Activated T-helper 1 cell treated with anti-CD3 and anti-CD28 coated beads, Interleukin-2, amount 50 U/mL, for 16 hours (primary cell): ENCODE results near the gene FGD1.
"Not testable (repeated sequence)": the region's sequence is repeated elsewhere in the genome, so short reads cannot be mapped to it uniquely, and the experiment has no call there.

Experiments used
- DNase-seq, 2 donors: peaks; one replicate each; pipeline ENCODE4 v3.0.0-alpha.2; 2020; ENCODE audit warnings: low read depth in 1 of 2, low spot score in 1 of 2

The FGD1 gene

DNA sequence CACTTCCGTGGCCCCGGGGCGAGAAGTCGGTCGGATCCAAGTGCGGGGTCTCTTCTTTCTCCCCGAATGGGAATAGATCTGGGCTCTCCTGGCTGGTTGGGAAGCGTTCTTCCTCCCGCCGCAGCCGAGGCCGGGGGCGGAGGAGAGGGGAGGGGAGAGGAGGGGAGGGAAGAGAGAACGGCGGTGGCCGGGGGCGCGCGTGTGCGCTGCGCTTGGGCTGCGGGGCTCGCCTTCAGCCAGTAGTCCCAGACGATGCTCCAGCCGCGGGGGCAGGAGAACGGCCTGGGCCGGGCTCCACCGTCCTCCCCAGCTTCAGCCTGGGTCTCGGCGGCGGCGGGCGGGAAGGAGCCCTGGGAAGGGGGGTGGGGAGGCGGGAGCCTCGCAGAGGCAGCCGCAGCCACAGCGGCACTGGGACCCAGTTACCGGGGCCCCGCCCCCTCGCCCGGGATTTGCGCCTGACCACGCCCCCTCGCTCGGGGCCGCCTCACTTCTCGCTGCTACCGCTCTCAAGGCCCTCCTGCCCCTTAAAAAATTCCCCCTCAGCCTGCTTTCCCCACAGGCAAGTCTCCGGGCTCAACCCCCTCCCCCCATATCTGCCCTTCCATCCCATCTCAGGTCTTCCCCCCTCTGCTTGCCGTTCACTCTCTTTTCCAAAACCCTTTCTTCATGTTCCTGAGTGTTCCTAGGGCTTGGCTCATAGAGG, at the start of gene FGD1:
TSS of gene FGD1 (minus strand) at position 421 of the 703 bp plus-strand sequence. CDS start 802 bp downstream, outside the sequence.
- DNase-seq, result peak in 1 of 2 donors; percentile 10

DNA sequence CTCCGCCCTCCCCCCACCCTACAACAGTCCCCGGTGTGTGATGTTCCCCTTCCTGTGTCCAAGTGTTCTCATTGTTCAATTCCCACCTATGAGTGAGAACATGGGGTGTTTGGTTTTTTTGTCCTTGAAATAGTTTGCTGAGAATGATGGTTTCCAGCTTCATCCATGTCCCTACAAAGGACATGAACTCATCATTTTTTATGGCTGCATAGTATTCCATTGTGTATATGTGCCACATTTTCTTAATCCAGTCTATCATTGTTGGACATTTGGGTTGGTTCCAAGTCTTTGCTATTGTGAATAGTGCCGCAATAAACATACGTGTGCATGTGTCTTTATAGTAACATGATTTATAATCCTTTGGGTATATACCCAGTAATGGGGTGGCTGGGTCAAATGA, 46.2 kb upstream of the FGD1 start:
- not testable (repeated sequence) for DNase-seq

DNA sequence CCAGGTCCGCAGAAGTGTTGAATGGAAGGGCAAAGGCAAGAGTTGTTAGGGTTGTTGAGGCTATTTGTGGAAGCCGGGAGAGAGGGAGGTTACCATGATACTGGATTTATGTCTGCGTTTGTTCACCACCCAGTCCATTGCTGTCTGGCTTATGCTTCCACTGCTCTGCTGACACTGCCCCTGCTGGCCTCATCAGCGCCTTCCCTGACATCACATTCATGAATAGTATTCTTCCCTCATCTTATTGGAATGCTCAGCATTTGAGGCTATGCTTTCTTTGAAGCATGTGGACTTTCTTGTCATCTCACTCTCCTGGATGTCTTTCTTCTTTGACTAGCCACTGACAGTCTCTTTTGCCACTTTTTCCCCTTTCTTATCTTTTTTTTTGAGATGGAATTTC, 44.3 kb upstream of the FGD1 start:
- no peak for DNase-seq

DNA sequence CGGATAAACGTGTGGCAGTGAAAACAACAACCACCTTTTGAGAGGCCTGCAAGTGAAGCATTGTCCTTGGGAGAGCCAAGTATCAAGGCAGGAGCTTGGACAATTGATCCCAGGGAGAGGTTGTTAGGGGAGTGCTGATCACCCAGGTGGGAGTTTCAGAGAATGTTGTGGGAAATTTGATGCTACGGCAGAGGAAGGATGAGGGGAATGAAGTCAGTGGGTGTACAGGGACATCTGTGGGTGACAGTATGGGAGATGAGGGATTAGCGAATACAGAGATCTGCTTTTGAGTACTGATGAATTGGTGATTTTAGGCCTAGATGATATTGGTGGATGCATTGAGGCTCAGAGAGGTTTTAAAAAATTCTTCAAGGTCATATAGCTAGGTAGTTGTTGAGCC, 38.2 kb upstream of the FGD1 start:
- no peak for DNase-seq

DNA sequence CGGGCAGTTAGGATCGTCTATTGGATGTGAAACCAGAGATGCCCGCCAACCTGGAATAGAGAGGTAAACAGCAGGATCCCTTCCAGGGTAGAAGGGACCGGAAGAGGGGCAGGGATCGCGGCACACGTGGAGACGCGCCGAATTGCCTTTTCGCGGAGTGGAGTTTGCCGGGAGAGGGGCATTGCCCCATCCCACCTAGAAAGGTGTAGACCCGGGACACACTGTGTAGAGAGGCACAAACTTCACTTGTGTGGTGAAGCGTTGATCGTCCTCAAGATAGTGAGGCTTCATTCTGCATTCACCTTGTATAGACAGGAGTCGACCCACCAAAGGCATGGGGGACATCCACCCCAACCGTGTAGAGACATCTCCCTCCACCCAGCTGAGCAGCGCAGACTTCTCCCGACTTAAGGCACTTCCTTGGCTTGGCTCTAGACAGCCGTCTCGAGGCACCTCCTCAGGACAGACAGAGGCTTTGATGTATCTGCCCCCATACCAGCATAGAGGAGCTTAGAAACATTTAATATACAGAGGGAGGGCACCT, 34.4 kb upstream of the FGD1 start:
- DNase-seq, result no peak

DNA sequence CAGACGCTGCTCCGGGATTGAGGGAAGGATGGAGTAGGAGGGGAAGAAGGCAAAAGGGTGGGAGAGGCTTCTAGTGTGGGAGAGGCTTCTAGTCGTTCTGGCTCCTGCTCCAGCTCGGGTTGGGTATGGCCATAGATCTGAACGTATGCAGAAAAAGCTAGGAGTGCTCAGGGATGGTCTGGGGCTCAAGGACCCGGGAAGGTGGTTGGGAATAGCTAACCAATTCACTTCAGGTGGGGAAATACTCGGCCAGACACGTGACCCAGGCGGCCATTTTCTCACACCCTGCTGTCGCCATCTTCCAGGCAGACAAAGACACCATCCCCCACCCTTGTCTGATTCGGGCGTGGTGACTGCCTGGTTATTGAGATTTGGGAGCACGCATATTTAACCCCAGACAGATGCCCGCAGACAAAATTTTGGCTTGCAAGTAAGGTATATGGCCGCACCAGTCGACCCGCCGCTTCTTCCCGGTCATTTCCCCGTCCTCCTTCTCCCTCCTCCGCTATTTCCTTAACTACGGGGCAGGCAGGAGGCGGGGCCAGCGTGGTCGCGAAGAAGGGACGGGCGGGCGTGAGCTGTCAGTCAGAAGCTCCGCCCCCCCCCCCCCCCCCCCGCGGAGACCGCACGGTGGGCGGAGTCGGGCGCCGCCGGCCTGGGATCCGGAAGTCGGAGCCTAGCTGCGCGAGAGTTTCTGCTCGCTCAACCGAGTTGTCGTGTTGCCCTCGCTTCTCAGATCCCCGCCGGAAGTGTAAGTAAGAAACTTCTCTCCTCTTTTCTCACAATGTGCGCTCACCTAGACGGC, 33.7 kb upstream of the FGD1 start, which contains the start of gene GNL3L:
TSS of gene GNL3L (plus strand) at position 668 of the 805 bp plus-strand sequence. CDS start 2,348 bp downstream, outside the sequence.
- peak; percentile 44 to 69 for DNase-seq

DNA sequence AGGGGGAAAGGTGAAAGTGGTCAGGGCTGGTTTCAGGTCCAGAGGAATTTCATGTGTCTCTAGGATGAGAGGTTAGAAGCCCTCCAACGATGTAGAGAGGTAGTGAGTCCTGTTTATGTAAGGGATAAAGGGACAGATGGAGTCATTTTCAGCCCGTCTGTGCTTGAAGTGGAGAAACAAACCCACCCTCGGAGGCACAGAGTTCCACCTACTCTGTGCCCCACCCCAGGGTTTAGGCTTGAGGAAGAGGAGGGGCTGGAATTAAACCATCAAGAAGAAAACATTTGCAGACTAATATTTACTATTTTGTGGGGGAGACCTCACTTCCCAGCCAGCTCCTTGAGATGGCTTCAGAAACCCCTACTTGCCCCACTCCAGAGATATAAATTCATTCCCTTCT, 33.1 kb upstream of the FGD1 start:
- DNase-seq, result no peak

DNA sequence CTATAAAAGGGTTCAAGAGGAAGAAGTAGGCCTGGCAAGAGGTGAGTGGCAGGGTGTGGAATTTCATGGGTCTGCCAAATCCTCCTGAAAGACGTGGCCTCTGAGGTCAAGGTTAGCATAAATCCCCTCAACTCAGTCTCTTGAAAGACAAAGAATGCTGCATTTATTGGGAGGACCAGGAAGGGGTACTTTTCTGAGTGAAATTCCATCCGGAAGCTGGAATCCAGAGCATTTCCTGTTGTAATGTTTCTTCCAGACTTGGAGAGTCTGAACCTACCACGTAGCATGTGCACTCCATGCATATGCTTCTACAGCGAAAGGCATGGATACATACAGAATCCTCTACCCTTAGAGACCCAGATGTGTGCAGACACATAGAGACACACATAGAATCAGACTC, 13.4 kb upstream of the FGD1 start:
- DNase-seq, result no peak

DNA sequence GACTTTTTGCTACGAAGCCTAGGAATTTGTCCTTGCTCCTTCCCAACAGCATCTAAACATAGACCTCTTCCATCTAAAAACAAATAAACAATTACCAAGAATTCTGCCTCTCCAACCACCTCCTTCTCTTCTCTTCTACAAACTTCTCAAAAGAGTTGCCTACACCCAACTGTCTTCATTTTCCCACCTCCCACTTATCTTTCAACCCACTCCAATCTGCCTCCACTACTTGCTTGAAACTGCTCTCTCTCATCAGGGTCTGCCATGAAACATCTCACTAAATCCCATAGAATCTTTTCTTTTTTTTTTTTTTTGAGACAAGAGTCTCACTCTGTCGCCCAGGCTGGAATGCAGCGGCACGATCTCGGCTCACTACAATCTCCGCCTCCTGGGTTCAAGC, 902 bp upstream of the FGD1 start:
- no peak for DNase-seq

DNA sequence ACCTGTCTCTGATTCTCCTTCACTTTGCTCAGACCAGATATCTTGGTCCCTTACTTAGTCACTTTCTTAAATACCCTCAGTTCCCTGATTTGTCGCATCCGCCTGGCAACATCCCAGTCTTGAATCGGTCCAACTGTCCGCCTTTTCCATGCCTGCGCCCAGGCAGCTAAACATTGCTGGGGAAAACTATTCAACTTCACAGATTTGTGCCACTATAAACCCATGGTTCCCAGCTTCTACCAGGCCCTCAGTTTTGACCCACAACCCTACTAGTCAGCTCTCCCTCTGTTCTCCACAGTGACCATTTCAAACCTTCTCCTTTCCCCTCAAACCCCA, 451 bp upstream of the FGD1 start:
- no peak for DNase-seq

DNA sequence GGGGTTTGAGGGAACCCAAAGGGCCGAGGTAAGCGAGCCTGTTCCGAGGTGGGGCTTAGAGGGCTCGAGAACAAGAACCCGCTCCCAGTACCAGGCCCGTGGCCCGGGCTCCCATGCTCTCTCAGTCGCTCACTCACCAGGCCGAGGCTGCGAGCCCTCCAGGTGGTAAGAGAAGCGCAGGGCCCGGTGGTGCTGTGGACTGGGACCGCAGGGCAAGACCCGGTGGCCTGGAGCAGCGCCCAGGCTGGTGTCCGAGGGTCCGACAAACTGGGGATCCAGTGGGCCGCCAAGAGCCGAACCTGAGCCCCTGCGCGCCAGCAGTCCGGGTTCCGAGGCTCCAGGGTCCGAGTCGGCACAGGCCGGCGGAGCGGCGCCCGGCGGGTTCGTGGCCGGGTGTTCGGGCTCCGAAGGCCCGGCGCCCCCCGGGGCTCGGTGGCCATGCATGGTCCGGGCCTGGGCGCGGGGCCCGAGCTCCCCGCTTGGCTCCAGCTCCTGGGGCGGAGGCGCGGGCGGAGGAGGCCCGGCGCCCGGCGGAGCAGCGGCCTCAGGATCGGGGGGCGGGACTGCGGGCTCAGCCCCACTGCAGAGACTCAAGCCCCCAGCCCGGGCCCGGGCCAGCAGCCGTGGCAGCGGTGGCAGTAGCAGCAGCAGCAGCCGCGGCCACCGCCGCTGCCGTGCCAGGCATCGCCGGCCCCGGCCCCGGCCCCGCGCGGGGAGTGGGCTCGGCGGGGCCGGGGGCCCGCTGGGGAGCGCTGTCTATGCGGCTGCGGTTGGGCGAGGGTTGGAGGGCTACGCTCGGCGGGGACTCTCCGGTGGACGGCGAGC, 833 bp downstream of the FGD1 start:
- no peak for DNase-seq

DNA sequence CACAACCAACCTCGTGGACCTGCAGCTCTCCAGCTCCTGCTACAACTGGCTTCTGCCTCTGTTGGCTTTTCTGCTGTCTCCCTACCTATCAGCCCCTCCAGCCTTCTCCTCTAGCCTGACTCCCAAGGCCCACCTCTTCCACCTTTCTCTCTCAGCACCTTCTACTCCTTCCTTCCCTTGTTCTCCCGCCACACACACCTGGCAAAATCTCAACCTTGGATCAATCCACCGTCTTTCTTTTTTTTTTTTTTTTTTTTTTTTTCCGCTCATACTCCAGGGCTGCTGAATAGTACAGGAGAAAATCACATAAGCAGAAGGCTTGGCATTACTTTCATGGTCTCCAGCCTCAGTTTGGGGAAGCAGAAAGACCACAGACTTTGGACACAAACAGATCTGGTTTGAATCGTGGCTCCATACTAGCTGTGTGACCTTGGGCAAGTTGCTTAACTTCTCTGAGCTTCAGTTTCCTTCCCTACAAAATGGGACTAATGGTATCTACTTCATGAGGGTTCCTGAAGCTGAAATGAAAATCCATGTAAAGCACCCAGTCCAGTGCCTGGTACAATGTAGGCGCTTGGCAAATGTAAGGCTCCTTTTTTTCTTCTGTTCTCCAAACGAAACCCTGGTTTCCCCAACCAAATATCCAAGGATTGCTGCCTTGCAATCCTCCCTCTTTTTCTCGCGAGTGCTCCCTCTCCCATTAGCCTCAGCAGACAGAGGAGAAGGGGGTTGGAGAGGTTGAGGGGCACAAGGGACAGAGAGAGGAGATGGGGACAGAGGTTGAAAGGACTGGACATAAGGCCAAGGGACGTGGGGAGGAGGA, 1.7 kb downstream of the FGD1 start:
- no peak for DNase-seq

DNA sequence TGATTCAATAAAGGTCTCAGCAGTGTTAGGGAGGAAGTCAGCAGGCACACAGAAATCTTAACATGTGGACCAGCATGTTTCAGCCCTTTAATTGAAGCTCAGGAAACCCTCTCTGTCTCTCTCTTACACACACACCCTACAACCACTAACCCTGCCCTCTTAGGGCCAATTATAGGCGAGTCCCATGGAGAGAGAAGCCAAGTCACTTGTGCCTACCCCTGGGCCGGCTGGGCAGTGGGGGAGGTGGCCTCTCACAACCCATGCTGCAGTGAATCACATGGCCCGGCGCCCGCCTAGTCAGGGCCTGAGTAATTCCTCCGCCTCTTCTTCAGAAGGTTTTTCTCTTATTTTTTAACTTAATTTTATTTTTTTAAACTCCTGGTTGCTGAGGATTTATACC, 3.7 kb downstream of the FGD1 start:
- no peak for DNase-seq

DNA sequence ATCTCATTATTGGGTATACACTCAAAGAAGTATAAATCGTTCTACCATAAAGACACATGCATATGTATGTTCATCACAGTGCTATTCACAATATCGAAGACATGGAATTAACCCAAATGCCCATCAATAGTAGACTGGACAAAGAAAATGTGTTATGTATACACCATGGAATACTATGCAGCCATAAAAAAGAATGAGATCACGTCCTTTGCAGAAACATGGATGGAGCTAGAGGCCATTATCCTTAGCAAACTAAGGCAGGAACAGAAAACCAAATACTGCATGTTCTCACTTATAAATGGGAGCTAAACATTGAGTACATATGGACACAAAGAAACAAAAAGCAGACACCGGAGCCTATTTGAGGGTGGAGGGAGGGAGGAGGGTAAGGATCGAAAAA, 6.2 kb downstream of the FGD1 start:
- DNase-seq, result not testable (repeated sequence)

DNA sequence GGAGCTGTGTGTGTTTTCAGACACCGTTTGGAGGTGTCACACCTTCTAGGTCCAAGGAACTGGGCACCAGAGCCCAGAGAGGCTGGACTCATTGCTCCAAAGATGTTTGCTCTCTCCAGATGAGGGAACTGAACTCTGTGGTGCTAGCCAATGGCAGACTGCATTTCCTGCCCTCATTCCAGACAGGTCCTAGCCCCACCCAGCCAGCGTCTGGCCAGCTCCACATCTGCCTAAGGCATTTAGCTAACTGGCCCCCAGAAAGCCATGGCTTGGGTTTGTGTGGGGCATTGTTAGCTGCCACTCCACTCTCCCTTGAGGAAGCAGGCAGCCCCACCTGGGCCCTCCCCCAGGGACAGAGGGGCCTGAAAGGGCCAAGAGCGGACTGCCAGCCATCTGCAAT, 11.4 kb downstream of the FGD1 start:
- no peak for DNase-seq

DNA sequence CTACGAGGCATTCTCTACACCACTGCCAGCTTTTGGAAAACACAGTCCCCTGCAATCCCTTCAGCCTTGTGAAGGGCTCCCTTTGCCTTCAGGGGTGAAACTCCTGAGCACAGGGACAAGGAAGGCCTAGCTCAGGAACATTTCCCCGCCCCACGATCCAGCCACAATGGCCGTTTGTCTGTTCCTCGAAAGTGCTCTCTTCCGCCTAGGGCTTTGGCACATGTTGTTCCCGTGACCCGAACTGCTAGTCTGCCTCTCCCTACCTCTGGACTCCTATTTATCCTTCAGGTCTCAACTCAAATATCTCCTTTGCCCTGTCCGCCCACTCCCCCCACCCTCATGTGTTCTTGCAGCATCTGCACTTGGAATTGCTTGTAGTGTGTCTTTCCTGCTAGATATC, 12.1 kb downstream of the FGD1 start:
- no peak for DNase-seq

DNA sequence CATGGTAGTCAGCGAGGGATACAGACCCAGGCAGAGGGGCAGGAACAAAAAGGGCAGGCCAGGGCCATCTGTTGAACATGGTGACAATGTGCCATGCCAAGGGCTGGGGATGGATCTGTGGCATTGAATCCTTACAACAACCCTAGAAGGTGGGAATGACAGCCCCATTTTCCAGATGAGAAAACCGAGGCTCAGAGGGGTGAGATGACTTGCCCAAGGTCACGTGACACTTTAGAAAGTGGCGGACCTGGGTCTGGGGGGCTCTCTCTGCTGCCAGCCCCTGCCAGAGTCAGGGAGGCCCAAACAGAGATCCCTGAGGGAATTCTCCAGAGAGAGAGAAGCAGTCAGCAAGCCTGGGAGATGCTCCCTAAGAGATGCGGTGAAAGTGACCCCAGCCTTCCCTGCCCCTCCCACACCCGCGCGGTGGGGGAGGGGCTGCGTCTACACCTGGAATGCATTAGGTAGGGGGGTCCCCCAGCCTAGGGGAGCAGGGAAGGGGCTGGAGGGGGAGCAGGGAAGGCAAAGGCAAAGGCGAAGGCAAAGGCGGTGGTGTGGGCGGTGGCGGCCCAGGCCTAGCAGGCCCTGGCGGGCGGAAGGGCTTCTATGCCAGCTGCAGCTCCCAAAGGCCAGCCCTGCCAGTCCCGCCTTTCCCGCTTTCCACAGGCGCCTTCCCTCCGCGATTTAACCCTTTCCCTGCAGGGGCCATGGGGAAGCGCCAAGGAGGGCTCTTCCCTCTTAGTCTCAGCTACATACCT, 13.0 kb downstream of the FGD1 start:
- no peak for DNase-seq

DNA sequence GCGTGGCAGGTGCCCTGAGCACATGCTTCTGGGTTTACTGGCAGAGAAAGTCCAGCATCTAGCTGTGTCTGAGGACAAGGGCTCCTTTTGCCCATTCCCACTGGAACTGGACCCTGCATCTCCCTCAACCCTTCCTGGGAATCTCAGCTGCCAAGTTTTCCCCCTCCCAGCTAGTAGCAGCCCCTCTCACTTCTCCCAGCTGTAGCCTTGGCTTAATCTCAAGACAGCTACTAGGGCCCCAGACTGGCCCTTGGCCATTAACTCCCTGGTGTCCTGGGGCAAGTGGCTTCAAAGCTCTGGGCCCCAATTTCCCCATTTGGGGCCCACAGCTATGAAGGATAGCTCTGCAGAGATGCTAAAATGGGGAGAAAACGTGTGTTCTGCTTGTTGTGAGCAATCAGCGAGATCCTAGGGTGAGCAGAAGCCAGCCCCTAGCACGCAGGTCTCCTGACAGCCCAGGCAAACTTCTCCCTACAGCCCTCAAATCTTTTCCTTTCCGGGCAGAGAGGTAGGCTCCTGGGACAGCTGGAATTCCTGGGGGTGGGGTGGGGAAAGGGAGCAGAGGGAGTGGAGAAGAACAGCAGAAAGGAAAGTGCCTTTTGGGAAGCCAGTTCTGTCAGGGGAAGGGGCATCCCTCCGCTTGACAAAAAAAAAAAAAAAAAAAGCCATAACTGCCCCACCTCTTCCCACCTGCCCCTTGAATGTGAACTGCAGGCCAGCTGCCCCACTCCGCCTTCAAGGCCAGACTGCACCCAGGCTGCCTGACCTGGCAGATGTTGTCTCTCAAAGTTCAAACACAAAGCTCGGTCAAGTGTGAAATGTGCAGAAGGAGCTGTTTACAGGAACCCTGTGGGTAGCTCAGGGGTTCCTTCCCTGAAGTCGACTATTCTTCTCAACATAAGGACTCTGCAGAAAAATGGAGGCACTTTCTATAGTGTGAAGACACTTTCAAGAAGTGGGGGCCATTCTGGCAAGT, 16.6 kb downstream of the FGD1 start:
- DNase-seq, result no peak
